GM12872 (cell line): ENCODE data around the gene PITPNM1.

Experiments
- TF ChIP-seq, protein P1 (sequence below): IDR thresholded peaks from 3 replicates; pipeline ENCODE4 v1.5.1; 2011; ENCODE audit warnings: low read depth, mild to moderate bottlenecking, low read length, moderate library complexity; ENCODE audit not compliant: insufficient read depth

The PITPNM1 gene

DNA sequence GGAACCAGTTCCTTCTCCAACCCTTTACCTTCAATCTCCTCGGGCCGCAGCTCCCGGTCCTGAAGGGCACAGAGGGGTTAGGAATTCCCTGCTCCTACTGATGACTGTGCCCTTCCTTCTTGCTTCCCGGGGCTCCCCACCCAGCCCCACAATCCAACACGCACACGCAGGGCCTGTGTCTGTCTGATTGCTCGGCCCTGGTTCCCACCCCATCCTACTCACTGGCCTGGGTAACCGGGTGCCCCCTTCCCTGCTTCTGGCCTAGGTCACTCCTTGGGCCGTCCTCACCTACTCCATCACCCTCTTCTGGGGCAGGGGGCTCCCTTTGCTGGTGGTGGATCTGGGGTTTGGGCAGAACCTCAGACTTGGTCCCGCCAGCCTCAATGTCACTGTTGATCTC lies 16.8 kb upstream of the PITPNM1 start:
- TF ChIP-seq, protein P1, sequence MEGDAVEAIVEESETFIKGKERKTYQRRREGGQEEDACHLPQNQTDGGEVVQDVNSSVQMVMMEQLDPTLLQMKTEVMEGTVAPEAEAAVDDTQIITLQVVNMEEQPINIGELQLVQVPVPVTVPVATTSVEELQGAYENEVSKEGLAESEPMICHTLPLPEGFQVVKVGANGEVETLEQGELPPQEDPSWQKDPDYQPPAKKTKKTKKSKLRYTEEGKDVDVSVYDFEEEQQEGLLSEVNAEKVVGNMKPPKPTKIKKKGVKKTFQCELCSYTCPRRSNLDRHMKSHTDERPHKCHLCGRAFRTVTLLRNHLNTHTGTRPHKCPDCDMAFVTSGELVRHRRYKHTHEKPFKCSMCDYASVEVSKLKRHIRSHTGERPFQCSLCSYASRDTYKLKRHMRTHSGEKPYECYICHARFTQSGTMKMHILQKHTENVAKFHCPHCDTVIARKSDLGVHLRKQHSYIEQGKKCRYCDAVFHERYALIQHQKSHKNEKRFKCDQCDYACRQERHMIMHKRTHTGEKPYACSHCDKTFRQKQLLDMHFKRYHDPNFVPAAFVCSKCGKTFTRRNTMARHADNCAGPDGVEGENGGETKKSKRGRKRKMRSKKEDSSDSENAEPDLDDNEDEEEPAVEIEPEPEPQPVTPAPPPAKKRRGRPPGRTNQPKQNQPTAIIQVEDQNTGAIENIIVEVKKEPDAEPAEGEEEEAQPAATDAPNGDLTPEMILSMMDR, result no peak

DNA sequence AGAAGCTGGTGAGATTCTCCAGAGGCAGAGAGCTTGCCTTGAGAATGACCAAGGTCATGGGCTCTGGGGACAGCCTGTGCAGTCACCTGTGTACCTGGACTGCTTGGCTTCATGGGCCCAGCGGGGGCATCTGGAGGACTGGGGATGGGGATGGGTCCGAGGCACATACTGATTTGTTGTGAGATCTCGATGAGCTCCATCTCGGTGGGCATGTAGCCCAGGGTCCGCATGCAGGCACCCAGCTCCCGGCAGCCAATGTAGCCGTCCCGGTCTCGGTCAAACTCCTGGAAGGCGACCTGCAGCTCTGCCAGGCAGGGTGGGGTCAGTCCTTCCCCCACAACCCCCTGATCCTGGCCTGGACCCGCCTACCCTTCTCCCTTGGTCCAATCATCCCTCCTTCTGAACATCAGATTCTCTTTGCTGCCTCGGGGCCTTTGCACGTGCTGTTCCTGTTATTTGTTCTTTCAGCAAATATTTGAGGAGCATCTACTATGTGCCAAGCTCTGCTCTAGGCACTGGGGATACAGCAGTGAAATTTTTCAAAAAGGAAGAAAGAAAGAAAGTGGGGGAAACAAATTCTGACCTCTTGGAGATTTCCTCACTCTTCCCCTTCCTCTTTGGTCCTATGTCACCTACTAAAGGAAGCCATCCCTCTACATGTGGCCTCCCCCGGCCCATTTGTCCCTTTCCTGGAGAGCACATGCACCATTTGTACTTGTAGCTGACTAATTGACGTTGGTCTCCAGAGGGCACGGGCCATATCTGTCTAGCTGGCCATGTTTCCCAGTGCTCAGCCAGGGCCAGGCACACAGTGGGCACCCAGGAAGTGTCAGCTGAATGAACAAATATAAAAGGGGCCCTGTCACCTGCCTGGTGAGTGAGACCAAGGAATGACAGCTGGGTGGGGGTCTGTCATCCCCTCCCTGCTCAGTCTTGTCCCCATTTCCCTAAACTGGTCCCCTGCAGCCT lies 16.0 kb upstream of the PITPNM1 start:
- TF ChIP-seq, protein P1, result no peak

DNA sequence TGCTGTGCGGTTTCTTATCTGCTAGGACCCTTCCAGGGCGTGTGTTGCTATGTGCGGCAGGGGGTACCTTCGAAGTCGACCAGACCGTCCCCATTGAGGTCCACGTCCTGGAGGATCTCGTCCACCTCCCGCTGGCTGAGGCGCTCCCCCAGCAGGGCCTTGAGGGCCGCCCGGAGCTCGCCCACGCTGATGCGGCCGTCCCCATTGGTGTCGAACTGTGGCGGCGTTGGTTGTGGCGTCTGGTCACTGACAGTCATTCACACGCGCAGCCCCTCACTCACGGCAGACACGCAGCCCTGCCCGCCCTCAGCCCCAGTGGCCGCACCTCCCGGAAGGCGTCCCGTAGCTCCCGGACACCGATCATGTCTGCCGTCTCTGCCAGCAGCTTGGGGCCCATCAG lies 14.6 kb upstream of the PITPNM1 start:
- TF ChIP-seq, protein P1, result no peak

DNA sequence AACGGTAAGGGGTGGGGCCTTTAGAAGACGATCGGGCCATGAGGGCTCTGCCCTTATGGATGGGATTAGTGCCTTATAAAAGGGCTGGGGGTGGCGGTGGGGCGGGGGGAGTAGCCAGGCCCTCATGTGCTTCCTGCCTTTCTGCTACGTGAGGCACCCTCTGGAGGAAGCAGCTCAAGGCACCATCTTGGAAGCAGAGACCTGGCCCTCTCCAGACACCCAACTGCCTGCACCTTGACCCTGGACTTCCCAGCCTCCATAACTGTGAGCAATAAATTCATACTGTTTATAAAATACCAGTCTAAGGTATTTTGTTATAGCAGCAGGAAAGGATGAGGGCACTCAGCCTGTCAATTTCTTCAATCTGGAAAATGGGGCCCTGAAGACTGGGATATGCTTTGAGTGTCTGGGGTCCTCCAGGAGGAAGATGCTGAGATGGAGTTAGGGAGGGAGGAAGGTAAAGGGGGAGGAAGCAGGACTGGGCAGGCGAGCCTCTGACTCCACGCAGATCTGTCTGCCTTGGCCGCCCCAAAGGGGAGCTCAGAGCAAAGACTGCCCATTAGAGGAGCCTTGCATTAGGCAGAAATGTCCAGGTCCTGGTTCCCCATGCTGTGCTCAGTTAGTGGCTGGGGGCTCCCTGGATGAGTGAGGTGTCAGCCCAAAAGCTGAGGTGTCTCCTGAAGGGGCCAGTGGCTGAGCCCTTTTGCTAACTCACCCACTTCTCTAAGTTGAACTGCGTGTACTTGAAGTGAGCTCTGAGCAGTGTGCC lies 12.8 kb upstream of the PITPNM1 start:
- TF ChIP-seq, protein P1, result no peak

DNA sequence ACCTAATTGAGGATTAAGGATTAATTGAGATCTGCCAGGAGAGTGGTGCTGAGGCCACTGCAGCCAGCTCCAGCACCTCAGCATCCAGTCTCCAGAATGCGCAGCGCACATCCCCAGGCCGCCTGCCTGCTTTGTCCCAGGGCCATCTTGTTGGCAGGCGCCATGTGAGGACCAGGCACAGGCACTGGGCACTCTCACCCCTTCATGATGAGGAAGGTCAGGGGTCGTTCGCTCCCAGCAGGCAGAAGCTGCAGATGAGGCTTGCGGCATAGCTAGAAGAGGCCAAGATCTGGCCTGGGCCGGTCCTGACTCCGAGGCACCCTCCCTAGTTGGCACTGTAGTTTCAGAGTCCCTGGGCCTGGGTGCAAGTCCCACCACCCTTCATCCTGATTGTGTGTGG lies 11.6 kb upstream of the PITPNM1 start:
- TF ChIP-seq, protein P1, result no peak

DNA sequence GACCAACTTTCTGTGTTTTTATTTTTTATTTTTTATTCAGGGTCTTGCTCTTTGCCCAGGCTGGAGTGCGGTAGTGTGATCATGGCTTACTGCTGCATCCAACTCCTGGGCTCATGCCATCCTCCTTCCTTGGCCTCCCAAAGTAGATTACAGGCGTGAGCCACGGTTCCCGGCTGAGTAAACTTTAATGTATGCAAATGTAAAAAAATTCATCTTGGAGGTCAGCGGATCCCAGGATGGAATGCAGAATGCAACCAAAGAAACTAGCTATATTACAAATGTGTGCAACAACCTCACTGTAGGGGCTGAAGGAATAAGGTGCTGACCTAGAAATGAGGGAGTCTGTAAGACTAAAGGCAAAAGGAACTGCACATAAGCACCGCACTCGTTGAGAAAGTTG lies 9.0 kb upstream of the PITPNM1 start:
- TF ChIP-seq, protein P1, result no peak

DNA sequence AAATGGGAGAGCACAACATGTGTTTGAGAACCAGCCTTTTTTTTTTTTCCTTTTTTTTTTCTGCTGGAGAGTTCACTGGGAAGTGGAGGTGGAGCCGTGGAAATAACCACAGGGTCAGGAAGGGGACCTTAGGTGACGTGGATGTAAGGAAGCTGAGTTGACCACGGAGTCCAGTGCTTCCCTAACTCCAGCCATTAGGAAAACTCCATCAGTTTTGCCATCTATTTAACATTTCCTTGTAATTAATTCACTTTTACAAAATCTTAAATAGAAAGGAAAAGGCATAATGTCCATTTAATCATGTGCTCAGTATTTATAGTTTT lies 4.8 kb upstream of the PITPNM1 start:
- TF ChIP-seq, protein P1, result no peak
